Ovary (tissue), 3 donors: ENCODE data around the gene COL23A1.

Experiments used
- POLR2A ChIP-seq: fragments of 450-650 bp; IDR thresholded peaks from one replicate; pipeline ENCODE4 v1.6.1; 2017; ENCODE audit warnings: antibody characterized with exemption, mild to moderate bottlenecking, moderate library complexity
- TF ChIP-seq, protein P1 (sequence below), 3 donors: fragments of 450-650 bp in 2 of 3; fragments of 200-600 bp in 1 of 3; IDR thresholded peaks; one replicate each; pipeline versions ENCODE4 v1.5.1 to v1.8.0; 2016 to 2022; ENCODE audit warnings: antibody characterized with exemption in 3 of 3, mild to moderate bottlenecking in 1 of 3
- donor health status: DM: no; HTN: no; CAD: no.

GRCh38 chr5:178557416-178557815 is 32.8 kb downstream of the COL23A1 start:
- TF ChIP-seq POLR2A: no peak
- TF ChIP-seq, protein P1, sequence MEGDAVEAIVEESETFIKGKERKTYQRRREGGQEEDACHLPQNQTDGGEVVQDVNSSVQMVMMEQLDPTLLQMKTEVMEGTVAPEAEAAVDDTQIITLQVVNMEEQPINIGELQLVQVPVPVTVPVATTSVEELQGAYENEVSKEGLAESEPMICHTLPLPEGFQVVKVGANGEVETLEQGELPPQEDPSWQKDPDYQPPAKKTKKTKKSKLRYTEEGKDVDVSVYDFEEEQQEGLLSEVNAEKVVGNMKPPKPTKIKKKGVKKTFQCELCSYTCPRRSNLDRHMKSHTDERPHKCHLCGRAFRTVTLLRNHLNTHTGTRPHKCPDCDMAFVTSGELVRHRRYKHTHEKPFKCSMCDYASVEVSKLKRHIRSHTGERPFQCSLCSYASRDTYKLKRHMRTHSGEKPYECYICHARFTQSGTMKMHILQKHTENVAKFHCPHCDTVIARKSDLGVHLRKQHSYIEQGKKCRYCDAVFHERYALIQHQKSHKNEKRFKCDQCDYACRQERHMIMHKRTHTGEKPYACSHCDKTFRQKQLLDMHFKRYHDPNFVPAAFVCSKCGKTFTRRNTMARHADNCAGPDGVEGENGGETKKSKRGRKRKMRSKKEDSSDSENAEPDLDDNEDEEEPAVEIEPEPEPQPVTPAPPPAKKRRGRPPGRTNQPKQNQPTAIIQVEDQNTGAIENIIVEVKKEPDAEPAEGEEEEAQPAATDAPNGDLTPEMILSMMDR (IDR thresholded peaks at IDR 0.05): no peak
